ENCODE data around the gene SLC35F2. TPM values are rescaled to one million over a fixed set of nuclear protein-coding genes. Genes with fewer than 3 reads are reported as not detected.

Gene SLC35F2
- polyA plus RNA-seq, 4 donors, result 10.3 to 21.5 (median 13.3) TPM

DNA sequence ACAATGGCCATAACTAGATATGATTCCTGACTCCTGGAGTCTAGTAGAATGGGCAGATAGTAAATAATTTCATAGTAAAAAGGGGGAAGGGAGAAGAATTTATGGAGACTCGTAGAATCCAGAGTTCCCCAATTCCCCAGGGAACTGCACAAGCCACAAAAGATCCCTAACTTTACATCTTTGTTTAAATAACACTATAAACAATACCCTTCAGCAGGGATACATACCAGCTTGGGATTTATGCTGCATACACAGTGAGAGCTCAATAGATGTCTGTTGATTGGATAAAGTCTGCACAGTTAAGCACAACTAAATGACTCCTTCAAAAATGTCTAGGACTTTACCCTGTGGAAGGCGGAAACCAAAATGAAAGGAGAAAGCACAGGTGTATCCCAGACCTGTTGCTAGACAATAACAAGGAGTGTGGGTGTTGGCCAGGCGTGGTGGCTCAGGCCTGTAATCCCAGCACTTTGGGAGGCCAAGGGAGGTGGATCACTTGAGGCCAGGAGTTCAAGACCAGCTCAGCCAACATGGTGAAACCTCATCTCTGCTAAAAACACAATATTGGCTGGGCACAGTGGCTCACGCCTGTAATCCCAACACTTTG lies 6.8 kb downstream of the SLC35F2 start:
- FAIRE-seq, result no peak

DNA sequence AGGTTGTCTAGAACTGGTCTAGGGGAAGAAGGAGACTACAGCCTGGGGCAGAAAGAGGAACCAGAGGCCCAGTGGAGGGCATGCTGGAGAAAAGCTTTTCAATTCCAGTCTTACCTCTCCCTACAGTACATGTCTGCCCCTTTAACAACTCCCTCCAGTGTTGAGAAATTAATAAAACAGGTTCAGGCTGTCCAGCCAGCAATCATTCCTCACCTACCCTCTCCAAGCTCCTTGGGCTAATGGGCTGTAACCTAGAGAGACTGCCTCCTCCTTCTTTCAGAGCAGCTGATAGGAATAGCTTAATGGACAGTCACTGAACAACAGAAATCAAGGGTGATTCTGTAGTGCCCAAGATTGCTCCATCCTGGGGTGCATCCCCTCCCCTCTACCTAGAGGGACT lies 8.8 kb downstream of the SLC35F2 start:
- Histone ChIP-seq H3K27ac (ENCODE audit: low read depth in 1 of 3, low read length in 2 of 3) (no peak overlapping the region), H3K9me3 (ENCODE audit: control insufficient read depth in 2 of 2, insufficient read depth in 1 of 2, low read depth in 1 of 2, low read length in 1 of 2) (no peaks in the 10 kb centered on the region), H3K36me3 (ENCODE audit: control insufficient read depth in 3 of 3, insufficient read depth in 2 of 3, low read depth in 1 of 3, low read length in 3 of 3) (no peaks in the 10 kb centered on the region), H3K4me3 (ENCODE audit: low read depth in 1 of 3, low read length in 3 of 3) (no peak overlapping the region), H3K4me1 (ENCODE audit: control insufficient read depth in 3 of 3, insufficient read depth in 2 of 3, low read depth in 1 of 3, low read length in 2 of 3) (peaks cover 0 to 2% (median 2%) of the 10 kb centered on the region in 3 donors), H3K27me3 (ENCODE audit: control insufficient read depth in 3 of 3, insufficient read depth in 3 of 3, low read length in 3 of 3) (no peaks in the 10 kb centered on the region)
- DNase-seq (no peak), FAIRE-seq (no peak)

More for the DNA sequence above, 6.8 kb downstream of the SLC35F2 start:
- Histone ChIP-seq H3K4me1 (ENCODE audit: control insufficient read depth in 3 of 3, insufficient read depth in 2 of 3, low read depth in 1 of 3, low read length in 2 of 3) (peaks cover 0 to 5% (median 2%) of the 10 kb centered on the region in 3 donors), H3K9me3 (ENCODE audit: control insufficient read depth in 2 of 2, insufficient read depth in 1 of 2, low read depth in 1 of 2, low read length in 1 of 2) (no peaks in the 10 kb centered on the region), H3K36me3 (ENCODE audit: control insufficient read depth in 3 of 3, insufficient read depth in 2 of 3, low read depth in 1 of 3, low read length in 3 of 3) (no peaks in the 10 kb centered on the region), H3K27me3 (ENCODE audit: control insufficient read depth in 3 of 3, insufficient read depth in 3 of 3, low read length in 3 of 3) (no peaks in the 10 kb centered on the region), H3K27ac (ENCODE audit: low read depth in 1 of 3, low read length in 2 of 3) (peak overlapping the region in 1 of 3 donors; percentile 39), H3K4me3 (ENCODE audit: low read depth in 1 of 3, low read length in 3 of 3) (no peak overlapping the region)
- WGBS, 3 donors, result 35 to 57% (median 52%) methylated on average over 4 of the region's 4 CpGs
- peak; percentile 55 to 93 for DNase-seq

DNA sequence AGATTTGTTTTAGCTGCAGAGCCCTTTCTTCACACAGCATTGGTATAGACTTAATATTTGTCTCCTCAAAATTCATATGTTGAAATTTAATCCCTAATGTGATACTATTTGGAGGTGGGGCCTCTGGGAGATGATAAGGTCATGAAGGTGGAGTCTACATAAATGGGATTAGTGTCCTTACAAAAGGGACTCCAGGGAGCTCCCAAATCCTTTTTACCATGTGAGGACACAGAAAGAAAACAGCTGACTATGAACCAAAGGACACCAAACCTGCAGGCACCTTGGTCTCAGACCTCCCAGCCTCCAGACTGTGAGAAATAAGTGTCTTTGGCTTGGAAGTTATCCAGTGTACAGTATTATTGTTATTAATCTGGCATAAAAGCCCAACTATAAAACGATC lies 10.2 kb downstream of the SLC35F2 start:
- FAIRE-seq (no peak), DNase-seq (no peak)
- WGBS, 3 donors, result 20 to 52% (median 50%) methylated on average over 1 of the region's 1 CpG
- Histone ChIP-seq H3K9me3 (ENCODE audit: control insufficient read depth in 2 of 2, insufficient read depth in 1 of 2, low read depth in 1 of 2, low read length in 1 of 2) (no peaks in the 10 kb centered on the region), H3K27me3 (ENCODE audit: control insufficient read depth in 3 of 3, insufficient read depth in 3 of 3, low read length in 3 of 3) (no peaks in the 10 kb centered on the region), H3K36me3 (ENCODE audit: control insufficient read depth in 3 of 3, insufficient read depth in 2 of 3, low read depth in 1 of 3, low read length in 3 of 3) (no peaks in the 10 kb centered on the region), H3K27ac (ENCODE audit: low read depth in 1 of 3, low read length in 2 of 3) (no peak overlapping the region), H3K4me3 (ENCODE audit: low read depth in 1 of 3, low read length in 3 of 3) (no peak overlapping the region), H3K4me1 (ENCODE audit: control insufficient read depth in 3 of 3, insufficient read depth in 2 of 3, low read depth in 1 of 3, low read length in 2 of 3) (peaks cover 0 to 2% (median 2%) of the 10 kb centered on the region in 3 donors)

DNA sequence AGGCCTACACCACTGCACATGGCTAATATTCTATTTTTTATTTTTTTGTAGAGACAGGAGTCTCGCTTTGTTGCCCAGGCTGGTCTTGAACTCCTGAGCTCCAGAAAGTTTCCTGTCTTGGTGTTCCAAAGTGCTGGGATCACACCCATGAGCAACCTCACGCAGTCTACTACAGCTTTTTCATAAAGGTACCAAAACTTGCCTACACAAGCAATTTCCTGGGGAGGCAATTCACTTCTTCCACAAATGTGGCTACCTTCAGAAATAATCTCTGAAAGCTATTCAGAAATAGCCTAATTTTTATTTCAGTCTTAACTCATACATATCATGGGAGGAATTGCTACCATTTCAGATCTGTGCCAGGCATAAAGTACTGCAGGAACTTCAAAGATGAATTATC lies 11.4 kb downstream of the SLC35F2 start:
- Histone ChIP-seq H3K9me3 (ENCODE audit: control insufficient read depth in 2 of 2, insufficient read depth in 1 of 2, low read depth in 1 of 2, low read length in 1 of 2) (no peaks in the 10 kb centered on the region), H3K4me3 (ENCODE audit: low read depth in 1 of 3, low read length in 3 of 3) (no peak overlapping the region), H3K4me1 (ENCODE audit: control insufficient read depth in 3 of 3, insufficient read depth in 2 of 3, low read depth in 1 of 3, low read length in 2 of 3) (peaks cover 0 to 2% (median 2%) of the 10 kb centered on the region in 3 donors), H3K27ac (ENCODE audit: low read depth in 1 of 3, low read length in 2 of 3) (no peak overlapping the region), H3K36me3 (ENCODE audit: control insufficient read depth in 3 of 3, insufficient read depth in 2 of 3, low read depth in 1 of 3, low read length in 3 of 3) (no peaks in the 10 kb centered on the region), H3K27me3 (ENCODE audit: control insufficient read depth in 3 of 3, insufficient read depth in 3 of 3, low read length in 3 of 3) (no peaks in the 10 kb centered on the region)
- 83 to 98% (median 89%) methylated on average over 2 of the region's 2 CpGs for WGBS, 3 donors
- DNase-seq (no peak), FAIRE-seq (no peak)

DNA sequence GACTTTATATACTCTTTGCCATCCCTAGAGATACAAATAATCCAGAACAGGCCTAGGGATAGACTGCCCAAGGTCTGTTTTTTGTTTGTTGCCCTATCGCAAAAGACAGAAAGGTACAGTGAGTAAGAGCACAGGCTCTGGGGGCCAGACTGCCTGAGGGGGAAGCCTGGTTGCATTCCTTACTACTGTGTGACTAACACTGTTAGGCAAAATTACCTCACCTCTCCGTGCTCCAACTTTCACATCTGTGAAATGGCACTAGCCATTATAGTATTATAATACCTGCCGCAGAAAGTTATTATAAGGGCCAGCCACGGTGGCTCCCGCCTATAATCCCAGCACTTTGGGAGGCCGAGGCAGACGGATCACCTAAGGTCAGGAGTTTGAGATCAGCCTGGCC lies 14.5 kb downstream of the SLC35F2 start:
- Histone ChIP-seq H3K27me3 (ENCODE audit: control insufficient read depth in 3 of 3, insufficient read depth in 3 of 3, low read length in 3 of 3) (no peaks in the 10 kb centered on the region), H3K36me3 (ENCODE audit: control insufficient read depth in 3 of 3, insufficient read depth in 2 of 3, low read depth in 1 of 3, low read length in 3 of 3) (no peaks in the 10 kb centered on the region), H3K4me3 (ENCODE audit: low read depth in 1 of 3, low read length in 3 of 3) (no peak overlapping the region), H3K4me1 (ENCODE audit: control insufficient read depth in 3 of 3, insufficient read depth in 2 of 3, low read depth in 1 of 3, low read length in 2 of 3) (peaks cover 0 to 2% (median 2%) of the 10 kb centered on the region in 3 donors), H3K27ac (ENCODE audit: low read depth in 1 of 3, low read length in 2 of 3) (no peak overlapping the region), H3K9me3 (ENCODE audit: control insufficient read depth in 2 of 2, insufficient read depth in 1 of 2, low read depth in 1 of 2, low read length in 1 of 2) (no peaks in the 10 kb centered on the region)
- WGBS, 3 donors, result 95 to 98% (median 97%) methylated on average over 7 of the region's 7 CpGs
- no peak for DNase-seq
- no peak for FAIRE-seq

DNA sequence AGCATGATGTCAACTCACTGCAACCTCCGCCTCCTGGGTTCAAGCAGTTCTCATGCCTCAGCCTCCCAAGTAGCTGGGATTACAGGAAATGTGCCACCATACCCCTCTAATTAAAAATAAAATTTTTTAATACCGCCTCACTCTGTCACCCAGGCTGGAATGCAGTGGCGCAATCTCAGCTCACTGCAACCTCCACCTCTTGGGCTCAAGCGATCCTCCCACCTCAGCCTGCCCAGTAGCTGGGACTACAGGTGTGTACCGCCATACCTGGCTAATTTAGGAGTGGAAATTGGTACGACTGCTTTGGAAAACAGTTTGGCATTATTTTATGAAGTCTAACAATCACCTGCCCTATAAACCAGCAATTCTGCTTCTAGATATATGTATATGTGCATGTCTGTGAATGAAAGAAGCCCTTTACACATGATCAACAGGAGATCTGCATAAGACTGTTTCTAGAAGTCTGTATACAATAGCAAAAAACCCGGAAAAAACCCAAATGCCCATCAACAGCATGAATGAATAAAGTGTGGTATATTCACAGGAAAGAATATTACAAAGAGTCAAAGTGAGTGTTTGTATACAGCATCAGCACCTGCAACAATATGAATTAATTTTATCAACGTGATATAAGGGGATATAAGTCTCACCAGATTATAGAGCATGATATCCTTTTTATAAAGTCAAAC lies 16.0 kb downstream of the SLC35F2 start:
- Histone ChIP-seq H3K27ac (ENCODE audit: low read depth in 1 of 3, low read length in 2 of 3) (no peak overlapping the region), H3K4me1 (ENCODE audit: control insufficient read depth in 3 of 3, insufficient read depth in 2 of 3, low read depth in 1 of 3, low read length in 2 of 3) (no peaks in the 10 kb centered on the region), H3K9me3 (ENCODE audit: control insufficient read depth in 2 of 2, insufficient read depth in 1 of 2, low read depth in 1 of 2, low read length in 1 of 2) (no peaks in the 10 kb centered on the region), H3K36me3 (ENCODE audit: control insufficient read depth in 3 of 3, insufficient read depth in 2 of 3, low read depth in 1 of 3, low read length in 3 of 3) (no peaks in the 10 kb centered on the region), H3K27me3 (ENCODE audit: control insufficient read depth in 3 of 3, insufficient read depth in 3 of 3, low read length in 3 of 3) (no peaks in the 10 kb centered on the region), H3K4me3 (ENCODE audit: low read depth in 1 of 3, low read length in 3 of 3) (no peak overlapping the region)
- DNase-seq, result no peak
- WGBS, 3 donors, result 84 to 89% (median 88%) methylated on average over 8 of the region's 8 CpGs
- no peak for FAIRE-seq

DNA sequence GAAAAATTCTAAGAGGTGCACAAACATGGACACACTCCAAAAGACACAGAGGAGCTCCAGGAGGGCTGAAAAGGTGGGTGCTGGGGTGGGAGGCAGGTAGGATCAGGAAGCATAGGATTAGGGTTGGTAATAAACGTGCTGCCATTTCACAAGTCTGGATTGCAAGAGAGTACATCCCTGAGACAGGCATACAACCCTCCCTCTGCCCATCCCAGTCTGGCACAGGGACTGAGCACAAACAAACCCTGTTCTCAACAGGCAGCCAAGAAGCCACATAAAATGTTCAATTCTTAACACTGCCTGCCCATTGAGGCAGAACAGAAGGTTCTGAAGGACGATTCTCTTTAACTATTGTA lies 18.5 kb downstream of the SLC35F2 start:
- Histone ChIP-seq H3K4me1 (ENCODE audit: control insufficient read depth in 3 of 3, insufficient read depth in 2 of 3, low read depth in 1 of 3, low read length in 2 of 3) (peaks cover 0 to 3% (median 0%) of the 10 kb centered on the region in 3 donors), H3K36me3 (ENCODE audit: control insufficient read depth in 3 of 3, insufficient read depth in 2 of 3, low read depth in 1 of 3, low read length in 3 of 3) (no peaks in the 10 kb centered on the region), H3K27ac (ENCODE audit: low read depth in 1 of 3, low read length in 2 of 3) (peak overlapping the region in 1 of 3 donors; percentile 47), H3K4me3 (ENCODE audit: low read depth in 1 of 3, low read length in 3 of 3) (no peak overlapping the region), H3K9me3 (ENCODE audit: control insufficient read depth in 2 of 2, insufficient read depth in 1 of 2, low read depth in 1 of 2, low read length in 1 of 2) (no peaks in the 10 kb centered on the region), H3K27me3 (ENCODE audit: control insufficient read depth in 3 of 3, insufficient read depth in 3 of 3, low read length in 3 of 3) (no peaks in the 10 kb centered on the region)
- DNase-seq (no peak), FAIRE-seq (no peak)
- WGBS, 3 donors, result 42 to 58% (median 51%) methylated on average over 2 of the region's 2 CpGs

DNA sequence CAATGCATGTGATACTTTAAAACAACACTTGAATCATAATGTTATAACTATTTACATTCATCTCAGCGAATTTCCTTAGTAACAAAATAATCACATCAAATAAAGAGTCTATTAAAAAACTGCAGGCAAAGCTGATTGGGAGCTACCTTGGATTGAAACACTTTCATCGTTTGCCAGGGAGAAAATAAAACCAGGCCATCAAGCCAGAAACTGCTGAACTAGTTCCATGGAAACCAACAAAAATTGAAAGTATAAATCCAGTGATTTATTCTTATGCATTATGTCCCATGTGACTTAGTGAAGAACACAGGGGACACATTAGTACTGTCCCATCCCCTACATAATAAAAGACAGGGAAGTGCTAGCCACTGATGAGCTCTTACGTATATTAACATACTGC lies 21.7 kb downstream of the SLC35F2 start:
- no peak for DNase-seq
- H3K4me3 ChIP-seq (ENCODE audit: low read depth in 1 of 3, low read length in 3 of 3), result no peak overlapping the region
- WGBS, 3 donors, result 30 to 54% (median 52%) methylated on average over 3 of the region's 3 CpGs
- no peaks in the 10 kb centered on the region for H3K36me3 ChIP-seq (ENCODE audit: control insufficient read depth in 3 of 3, insufficient read depth in 2 of 3, low read depth in 1 of 3, low read length in 3 of 3)
- no peaks in the 10 kb centered on the region for H3K9me3 ChIP-seq (ENCODE audit: control insufficient read depth in 2 of 2, insufficient read depth in 1 of 2, low read depth in 1 of 2, low read length in 1 of 2)
- no peaks in the 10 kb centered on the region for H3K27me3 ChIP-seq (ENCODE audit: control insufficient read depth in 3 of 3, insufficient read depth in 3 of 3, low read length in 3 of 3)
- no peak overlapping the region for H3K27ac ChIP-seq (ENCODE audit: low read depth in 1 of 3, low read length in 2 of 3)
- FAIRE-seq, result no peak
- peaks cover 0 to 6% (median 0%) of the 10 kb centered on the region in 3 donors for H3K4me1 ChIP-seq (ENCODE audit: control insufficient read depth in 3 of 3, insufficient read depth in 2 of 3, low read depth in 1 of 3, low read length in 2 of 3)

DNA sequence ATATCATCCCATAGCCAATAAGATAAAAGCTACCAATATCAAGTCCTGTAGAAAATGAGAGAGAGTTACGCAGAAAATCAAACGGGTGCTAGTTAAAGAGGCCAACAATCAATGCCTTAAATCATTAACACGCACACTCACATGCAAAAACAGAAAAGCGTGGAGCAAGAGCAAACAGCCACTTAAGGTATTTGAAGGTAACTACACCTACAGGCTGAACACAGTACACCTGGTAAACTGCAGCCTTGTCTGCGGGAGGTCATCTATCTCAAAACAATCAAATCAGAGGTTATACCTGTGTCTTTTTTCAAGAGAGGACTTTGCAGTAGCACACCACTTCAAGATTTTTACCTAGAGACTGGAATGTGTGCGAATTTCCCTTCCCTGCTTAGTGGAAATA lies 23.6 kb downstream of the SLC35F2 start:
- 31 to 70% (median 34%) methylated on average over 6 of the region's 6 CpGs for WGBS, 3 donors
- Histone ChIP-seq H3K27ac (ENCODE audit: low read depth in 1 of 3, low read length in 2 of 3) (no peak overlapping the region), H3K4me3 (ENCODE audit: low read depth in 1 of 3, low read length in 3 of 3) (no peak overlapping the region), H3K4me1 (ENCODE audit: control insufficient read depth in 3 of 3, insufficient read depth in 2 of 3, low read depth in 1 of 3, low read length in 2 of 3) (peaks cover 0 to 6% (median 0%) of the 10 kb centered on the region in 3 donors), H3K27me3 (ENCODE audit: control insufficient read depth in 3 of 3, insufficient read depth in 3 of 3, low read length in 3 of 3) (no peaks in the 10 kb centered on the region), H3K36me3 (ENCODE audit: control insufficient read depth in 3 of 3, insufficient read depth in 2 of 3, low read depth in 1 of 3, low read length in 3 of 3) (no peaks in the 10 kb centered on the region), H3K9me3 (ENCODE audit: control insufficient read depth in 2 of 2, insufficient read depth in 1 of 2, low read depth in 1 of 2, low read length in 1 of 2) (no peaks in the 10 kb centered on the region)
- FAIRE-seq (no peak), DNase-seq (no peak)
